HEK293 (cell line): Measurements from ENCODE around the gene ST7.

Source experiments
- CTCF ChIA-PET: fragments of 350-600 bp; formaldehyde crosslinking; extraction: SDS; loops from one replicate; lab custom pipeline; 2021; ENCODE audit warnings: antibody characterized with exemption; lab: Yijun Ruan, JAX
- POLR2A ChIA-PET: fragments of 300-600 bp; formaldehyde crosslinking; extraction: SDS; loops from one replicate; lab custom pipeline; 2020; ENCODE audit warnings: antibody characterized with exemption, inconsistent platforms; lab: Yijun Ruan, JAX
- H3K27ac ChIP-seq: fragments of 200-500 bp; sonication (Bioruptor generic); 2 replicates; pipeline ENCODE4 v1.5.1; 2014; ENCODE audit warnings: low read depth, low read length, control low read depth, inconsistent platforms; ENCODE audit errors: extremely low read depth
- H3K36me3 ChIP-seq, 2 experiments: fragments of 200-500 bp in 1 of 2; sonication (Bioruptor generic) in 1 of 2; 1 replicate in 1 of 2; 2 replicates in 1 of 2; pipeline ENCODE4 v1.5.1; 2014 to 2017; ENCODE audit warnings: inconsistent platforms in 2 of 2, low read length in 2 of 2; ENCODE audit not compliant: control insufficient read depth in 2 of 2, insufficient read depth in 1 of 2
- H3K4me1 ChIP-seq: fragments of 200-500 bp; sonication (Bioruptor generic); 2 replicates; pipeline ENCODE4 v1.5.1; 2014; ENCODE audit warnings: mild to moderate bottlenecking, low read length, inconsistent platforms; ENCODE audit not compliant: control insufficient read depth, insufficient read depth
- H3K4me3 ChIP-seq: 2 replicates; pipeline ENCODE4 v1.5.1; 2011; ENCODE audit warnings: low read depth, mild to moderate bottlenecking, control low read depth, low read length, moderate library complexity
- H3K9me3 ChIP-seq: fragments of 200-500 bp; sonication (Bioruptor generic); 2 replicates; pipeline ENCODE4 v1.5.1; 2014; ENCODE audit warnings: low read depth, low read length, inconsistent platforms; ENCODE audit not compliant: control insufficient read depth, insufficient read depth
- ELK4 ChIP-seq: IDR thresholded peaks from 2 replicates; pipeline ENCODE4 v1.6.1; 2011; ENCODE audit warnings: mild to moderate bottlenecking, low read depth, low read length, borderline replicate concordance
- OVOL3 ChIP-seq: fragments of 450-650 bp; formaldehyde crosslinking; IDR thresholded peaks from 2 replicates; pipeline ENCODE4 v1.5.1; 2016; ENCODE audit warnings: missing biosample characterization, missing genetic modification characterization
- PRDM2 ChIP-seq: fragments of 450-650 bp; formaldehyde crosslinking; IDR thresholded peaks from 2 replicates; pipeline ENCODE4 v1.5.1; 2016; ENCODE audit warnings: missing biosample characterization, missing genetic modification characterization, borderline replicate concordance
- SETDB1 ChIP-seq: IDR thresholded peaks from one replicate; pipeline ENCODE4 v1.6.1; 2017; ENCODE audit warnings: mild to moderate bottlenecking, low read length, moderate library complexity, mixed read lengths; ENCODE audit not compliant: insufficient read length
- ZBTB11 ChIP-seq: fragments of 450-650 bp; formaldehyde crosslinking; conservative IDR thresholded peaks from 2 replicates; pipeline ENCODE4 v1.5.1; 2016; ENCODE audit warnings: low read depth, missing biosample characterization, missing genetic modification characterization
- ZNF114 ChIP-seq: fragments of 450-650 bp; formaldehyde crosslinking; IDR thresholded peaks from 2 replicates; pipeline ENCODE4 v1.5.0; 2017; ENCODE audit warnings: missing biosample characterization, missing genetic modification characterization
- ZNF223 ChIP-seq: fragments of 450-650 bp; formaldehyde crosslinking; IDR thresholded peaks from 2 replicates; pipeline ENCODE4 v1.5.1; 2016; ENCODE audit warnings: missing biosample characterization, missing genetic modification characterization
- ZNF280D ChIP-seq: fragments of 450-650 bp; formaldehyde crosslinking; IDR thresholded peaks from 2 replicates; pipeline ENCODE4 v1.5.1; 2016; ENCODE audit warnings: missing biosample characterization, missing genetic modification characterization
- ZNF302 ChIP-seq: fragments of 450-650 bp; formaldehyde crosslinking; IDR thresholded peaks from 2 replicates; pipeline ENCODE4 v1.5.1; 2016; ENCODE audit warnings: missing biosample characterization, missing genetic modification characterization, low read depth
- ZNF37A ChIP-seq: fragments of 450-650 bp; IDR thresholded peaks from 2 replicates; pipeline ENCODE4 v1.5.1; 2018; ENCODE audit warnings: missing biosample characterization, missing genetic modification characterization
- ZNF488 ChIP-seq: fragments of 450-650 bp; formaldehyde crosslinking; IDR thresholded peaks from 2 replicates; pipeline ENCODE4 v1.5.1; 2016; ENCODE audit warnings: missing biosample characterization, missing genetic modification characterization
- ZNF580 ChIP-seq: fragments of 450-650 bp; formaldehyde crosslinking; IDR thresholded peaks from 2 replicates; pipeline ENCODE4 v1.5.1; 2016; ENCODE audit warnings: missing biosample characterization, missing genetic modification characterization
- ZNF600 ChIP-seq: fragments of 450-650 bp; formaldehyde crosslinking; IDR thresholded peaks from 2 replicates; pipeline ENCODE4 v1.5.1; 2016; ENCODE audit warnings: missing biosample characterization, missing genetic modification characterization
- ZNF624 ChIP-seq: fragments of 450-650 bp; formaldehyde crosslinking; IDR thresholded peaks from 2 replicates; pipeline ENCODE4 v1.5.1; 2017; ENCODE audit warnings: missing biosample characterization, missing genetic modification characterization
- ZNF701 ChIP-seq: fragments of 450-650 bp; formaldehyde crosslinking; IDR thresholded peaks from 2 replicates; pipeline ENCODE4 v1.5.1; 2016; ENCODE audit warnings: missing biosample characterization, missing genetic modification characterization
- TF ChIP-seq, protein P1 (sequence below): fragments of 450-650 bp; formaldehyde crosslinking; IDR thresholded peaks from 2 replicates; pipeline ENCODE4 v1.5.1; 2017; ENCODE audit warnings: missing biosample characterization, missing genetic modification characterization
- TF ChIP-seq, protein P2 (sequence below): fragments of 450-650 bp; IDR thresholded peaks from 2 replicates; pipeline ENCODE4 v1.5.1; 2018; ENCODE audit warnings: missing biosample characterization, missing genetic modification characterization

Gene ST7

DNA sequence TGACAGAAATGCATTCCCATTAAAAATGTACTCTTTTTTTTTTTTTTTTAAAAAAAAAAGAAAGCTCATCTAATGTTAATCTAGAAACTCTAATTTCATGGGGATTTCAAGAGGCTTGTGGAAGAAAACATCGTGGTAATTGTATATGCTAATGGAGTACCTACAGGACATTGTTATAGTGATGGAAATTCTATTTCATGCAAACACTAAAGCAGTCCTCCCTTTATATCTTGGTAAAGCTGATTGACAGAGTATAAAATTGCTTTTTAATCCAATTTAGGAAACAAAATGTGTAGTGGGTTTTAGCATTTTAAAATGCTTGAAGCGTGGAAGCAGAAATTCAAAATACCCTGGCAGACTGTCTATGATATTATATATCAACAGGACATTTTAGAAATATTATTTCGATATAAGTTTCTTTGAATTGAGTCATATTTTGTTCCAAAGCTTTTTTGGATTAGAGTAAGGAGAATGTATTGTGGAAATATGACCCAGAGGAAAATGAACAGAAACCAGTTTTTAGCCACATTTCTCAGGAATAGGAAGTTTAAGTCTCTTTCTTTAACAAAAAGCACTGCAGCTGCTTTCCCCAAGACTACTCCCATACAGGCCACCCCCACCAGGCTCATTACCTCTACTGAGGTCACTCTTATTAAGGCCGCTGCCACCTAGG is 247.6 kb downstream of the ST7 start (continued):
- no peak for TF ChIP-seq ZBTB11 (tag by site-specific recombination)
- TF ChIP-seq ZNF114, result no peak
- TF ChIP-seq ZNF280D, result no peak
- TF ChIP-seq ZNF223 (tag by site-specific recombination), result no peak
- no peak for TF ChIP-seq ZNF580 (tag by site-specific recombination)
- TF ChIP-seq ZNF600 (tag by site-specific recombination), result no peak
- no peak for TF ChIP-seq ZNF488 (tag by site-specific recombination)
- no peak for TF ChIP-seq SETDB1

GRCh38 chr7:117202511-117202910 is 249.2 kb downstream of the ST7 start:
- no peak overlapping the region for H3K27ac ChIP-seq
- H3K4me3 ChIP-seq, result no peak overlapping the region
- H3K9me3 ChIP-seq, result no peaks in the 10 kb centered on the region
- H3K4me1 ChIP-seq, result no peaks in the 10 kb centered on the region
- CTCF ChIA-PET, result interaction anchor here (0.8 kb wide), 1 partner anchor 28 kb away, joined by 4 read pairs; no protein-coding TSS in a partner anchor
- POLR2A ChIA-PET, result no interaction called here
- no peaks in the 10 kb centered on the region for H3K36me3 ChIP-seq
- TF ChIP-seq ELK4, result no peak
- no peak for TF ChIP-seq ZNF302 (tag by site-specific recombination)
- no peak for TF ChIP-seq OVOL3 (tag by site-specific recombination)
- no peak for TF ChIP-seq PRDM2 (tag by site-specific recombination)
- TF ChIP-seq, protein P1, sequence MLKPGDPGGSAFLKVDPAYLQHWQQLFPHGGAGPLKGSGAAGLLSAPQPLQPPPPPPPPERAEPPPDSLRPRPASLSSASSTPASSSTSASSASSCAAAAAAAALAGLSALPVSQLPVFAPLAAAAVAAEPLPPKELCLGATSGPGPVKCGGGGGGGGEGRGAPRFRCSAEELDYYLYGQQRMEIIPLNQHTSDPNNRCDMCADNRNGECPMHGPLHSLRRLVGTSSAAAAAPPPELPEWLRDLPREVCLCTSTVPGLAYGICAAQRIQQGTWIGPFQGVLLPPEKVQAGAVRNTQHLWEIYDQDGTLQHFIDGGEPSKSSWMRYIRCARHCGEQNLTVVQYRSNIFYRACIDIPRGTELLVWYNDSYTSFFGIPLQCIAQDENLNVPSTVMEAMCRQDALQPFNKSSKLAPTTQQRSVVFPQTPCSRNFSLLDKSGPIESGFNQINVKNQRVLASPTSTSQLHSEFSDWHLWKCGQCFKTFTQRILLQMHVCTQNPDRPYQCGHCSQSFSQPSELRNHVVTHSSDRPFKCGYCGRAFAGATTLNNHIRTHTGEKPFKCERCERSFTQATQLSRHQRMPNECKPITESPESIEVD (tag by site-specific recombination), result no peak
- TF ChIP-seq ZNF624 (tag by site-specific recombination), result no peak
- TF ChIP-seq, protein P2, sequence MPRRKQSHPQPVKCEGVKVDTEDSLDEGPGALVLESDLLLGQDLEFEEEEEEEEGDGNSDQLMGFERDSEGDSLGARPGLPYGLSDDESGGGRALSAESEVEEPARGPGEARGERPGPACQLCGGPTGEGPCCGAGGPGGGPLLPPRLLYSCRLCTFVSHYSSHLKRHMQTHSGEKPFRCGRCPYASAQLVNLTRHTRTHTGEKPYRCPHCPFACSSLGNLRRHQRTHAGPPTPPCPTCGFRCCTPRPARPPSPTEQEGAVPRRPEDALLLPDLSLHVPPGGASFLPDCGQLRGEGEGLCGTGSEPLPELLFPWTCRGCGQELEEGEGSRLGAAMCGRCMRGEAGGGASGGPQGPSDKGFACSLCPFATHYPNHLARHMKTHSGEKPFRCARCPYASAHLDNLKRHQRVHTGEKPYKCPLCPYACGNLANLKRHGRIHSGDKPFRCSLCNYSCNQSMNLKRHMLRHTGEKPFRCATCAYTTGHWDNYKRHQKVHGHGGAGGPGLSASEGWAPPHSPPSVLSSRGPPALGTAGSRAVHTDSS (tag by site-specific recombination), result no peak
- no peak for TF ChIP-seq ZNF37A (tag by site-specific recombination)
- TF ChIP-seq ZNF701 (tag by site-specific recombination), result no peak
